H1 (cell line): ENCODE results near the gene FOXN4. TPM values are rescaled to one million over a fixed set of nuclear protein-coding genes. Genes with fewer than 3 reads are reported as not detected.

Source experiments
- CTCF ChIA-PET: fragments of 300-600 bp; sonication (Branson Sonifier 250); formaldehyde crosslinking; loops from one replicate; lab custom pipeline; 2021; ENCODE audit not compliant: partially characterized antibody; lab: Charles Lee
- POLR2A ChIA-PET: fragments of 300-600 bp; sonication (Branson Sonifier 250); formaldehyde crosslinking; loops from one replicate; lab custom pipeline; 2021; ENCODE audit warnings: inconsistent platforms; ENCODE audit not compliant: partially characterized antibody; lab: Charles Lee
- DNase-seq, 2 experiments: peaks; one replicate each; pipeline versions ENCODE4 v3.0.0 to v3.0.0-alpha.2; 2010 to 2022; ENCODE audit warnings: low spot score in 2 of 2, low read depth in 1 of 2, mixed read lengths in 1 of 2
- FAIRE-seq: peaks from 2 replicates; lab custom pipeline; 2011; peaks lifted over from hg19 to GRCh38; lab: Jason Lieb, UNC
- H2AFZ ChIP-seq: 2 replicates; pipeline ENCODE4 v1.8.1; 2012; ENCODE audit warnings: low read length, inconsistent platforms
- H2AK5ac ChIP-seq: 2 replicates; pipeline ENCODE4 v1.6.1; 2013; ENCODE audit warnings: low read depth, low read length
- H2BK120ac ChIP-seq: replicated peaks from 2 replicates; pipeline ENCODE3; 2013; ENCODE audit warnings: low read depth, low read length, inconsistent platforms
- H2BK12ac ChIP-seq: 2 replicates; pipeline ENCODE4 v1.6.1; 2013; ENCODE audit warnings: low read depth, low read length
- H2BK15ac ChIP-seq: 2 replicates; pipeline ENCODE4 v1.6.1; 2013; ENCODE audit warnings: low read length
- H2BK20ac ChIP-seq: 2 replicates; pipeline ENCODE4 v1.6.1; 2013; ENCODE audit warnings: low read length
- H2BK5ac ChIP-seq: 2 replicates; pipeline ENCODE4 v1.6.1; 2013; ENCODE audit warnings: low read depth, low read length
- H3K14ac ChIP-seq: 2 replicates; pipeline ENCODE4 v1.6.1; 2013; ENCODE audit warnings: inconsistent platforms; ENCODE audit not compliant: insufficient read length
- H3K18ac ChIP-seq: 2 replicates; pipeline ENCODE4 v1.6.1; 2013; ENCODE audit warnings: low read length; ENCODE audit errors: extremely low read depth
- H3K23ac ChIP-seq: 2 replicates; pipeline ENCODE4 v1.6.1; 2013; ENCODE audit warnings: inconsistent platforms; ENCODE audit not compliant: insufficient read length
- H3K23me2 ChIP-seq: 2 replicates; pipeline ENCODE4 v1.6.1; 2013; ENCODE audit warnings: low read depth, low read length
- H3K27ac ChIP-seq: 2 replicates; pipeline ENCODE4 v1.6.1; 2011; ENCODE audit warnings: low read depth, low read length, inconsistent platforms
- H3K27me3 ChIP-seq, 4 experiments: replicated peaks in 1 of 4; 1 replicate in 1 of 4; 2 replicates in 3 of 4; pipeline versions ENCODE4 v1.6.1 to v1.8.1; 2011 to 2013; ENCODE audit warnings: low read length in 3 of 4, mild to moderate bottlenecking in 3 of 4, inconsistent platforms in 2 of 4, mixed read lengths in 2 of 4, moderate library complexity in 1 of 4; ENCODE audit not compliant: control insufficient read depth in 3 of 4, insufficient read depth in 3 of 4; ENCODE audit errors: extremely low read depth in 1 of 4
- H3K36me3 ChIP-seq, 4 experiments: 2 replicates each; pipeline versions ENCODE4 v1.6.1 to v1.8.1; 2011 to 2013; ENCODE audit warnings: mild to moderate bottlenecking in 4 of 4, low read length in 3 of 4, moderate library complexity in 2 of 4, control low read depth in 1 of 4, inconsistent platforms in 1 of 4; ENCODE audit not compliant: insufficient read depth in 4 of 4, control insufficient read depth in 2 of 4
- H3K4ac ChIP-seq: replicated peaks from 2 replicates; pipeline ENCODE3; 2013; ENCODE audit warnings: low read length, low read depth, mixed read lengths, inconsistent platforms; ENCODE audit not compliant: insufficient read length
- H3K4me1 ChIP-seq, 4 experiments: replicated peaks in 1 of 4; 1 replicate in 1 of 4; 2 replicates in 3 of 4; pipeline versions ENCODE4 v1.6.1 to v1.8.1; 2011 to 2013; ENCODE audit warnings: low read length in 3 of 4, inconsistent platforms in 2 of 4, mixed read lengths in 1 of 4; ENCODE audit not compliant: insufficient read depth in 4 of 4, control insufficient read depth in 3 of 4
- H3K4me2 ChIP-seq, 2 experiments: 2 replicates each; pipeline versions ENCODE4 v1.6.1 to v1.8.1; 2011 to 2013; ENCODE audit warnings: low read depth in 2 of 2, low read length in 2 of 2, control low read depth in 1 of 2, inconsistent platforms in 1 of 2, mild to moderate bottlenecking in 1 of 2; ENCODE audit not compliant: insufficient read depth in 1 of 2
- H3K4me3 ChIP-seq, 4 experiments: fragments of 200-600, 300-600 bp in 1 of 4; sonication (generic), shearing (Covaris generic), sonication (Bioruptor Twin) in 1 of 4; 2 replicates each; pipeline versions ENCODE4 v1.5.1 to v1.8.1; 2011 to 2016; ENCODE audit warnings: low read length in 4 of 4, low read depth in 3 of 4, control low read depth in 2 of 4, inconsistent platforms in 2 of 4, mild to moderate bottlenecking in 2 of 4, mixed read lengths in 1 of 4, moderate library complexity in 1 of 4; ENCODE audit not compliant: insufficient read depth in 2 of 4; ENCODE audit errors: extremely low read depth in 1 of 4
- H3K56ac ChIP-seq: replicated peaks from 2 replicates; pipeline ENCODE3; 2013; ENCODE audit warnings: low read depth, mild to moderate bottlenecking, mixed read lengths, low read length, inconsistent platforms; ENCODE audit not compliant: insufficient read length
- H3K79me1 ChIP-seq: 2 replicates; pipeline ENCODE4 v1.6.1; 2013; ENCODE audit warnings: low read depth, low read length, control low read depth
- H3K79me2 ChIP-seq, 2 experiments: 2 replicates each; pipeline versions ENCODE4 v1.6.1 to v1.8.1; 2012 to 2013; ENCODE audit warnings: low read length in 2 of 2, mild to moderate bottlenecking in 2 of 2, inconsistent platforms in 1 of 2; ENCODE audit not compliant: insufficient read depth in 2 of 2, control insufficient read depth in 1 of 2
- H3K9ac ChIP-seq, 4 experiments: replicated peaks in 1 of 4; 1 replicate in 1 of 4; 2 replicates in 3 of 4; pipeline versions ENCODE4 v1.6.1 to v1.8.1; 2011 to 2013; ENCODE audit warnings: low read depth in 3 of 4, low read length in 3 of 4, control low read depth in 2 of 4, mild to moderate bottlenecking in 2 of 4, moderate library complexity in 2 of 4, inconsistent platforms in 1 of 4; ENCODE audit errors: extremely low read depth in 1 of 4
- H3K9me3 ChIP-seq, 2 experiments: 2 replicates each; pipeline versions ENCODE4 v1.6.1 to v1.8.1; 2012 to 2013; ENCODE audit warnings: mild to moderate bottlenecking in 2 of 2, moderate library complexity in 2 of 2, control low read depth in 1 of 2, inconsistent platforms in 1 of 2, low read depth in 1 of 2, low read length in 1 of 2, mixed read lengths in 1 of 2; ENCODE audit not compliant: insufficient read depth in 2 of 2
- H4K20me1 ChIP-seq, 2 experiments: replicated peaks in 1 of 2; 2 replicates each; pipeline versions ENCODE3 to v1.8.1; 2011 to 2013; ENCODE audit warnings: inconsistent platforms in 2 of 2, low read length in 2 of 2, mild to moderate bottlenecking in 1 of 2; ENCODE audit not compliant: insufficient read depth in 2 of 2, control insufficient read depth in 1 of 2
- H4K5ac ChIP-seq: 2 replicates; pipeline ENCODE4 v1.6.1; 2013; ENCODE audit warnings: low read length, low read depth, mixed read lengths, inconsistent platforms; ENCODE audit not compliant: insufficient read length
- H4K8ac ChIP-seq: 2 replicates; pipeline ENCODE4 v1.8.0; 2013; ENCODE audit warnings: mild to moderate bottlenecking, moderate library complexity, low read length, inconsistent platforms; ENCODE audit not compliant: insufficient read depth; ENCODE audit errors: extremely low read depth
- H4K91ac ChIP-seq: replicated peaks from 2 replicates; pipeline ENCODE3; 2013; ENCODE audit warnings: low read length, mixed read lengths, inconsistent platforms; ENCODE audit not compliant: insufficient read length
- GTF2F1 ChIP-seq: IDR thresholded peaks from 2 replicates; pipeline ENCODE4 v1.6.1; 2012; ENCODE audit warnings: low read depth, low read length, improper control_type of control experiment, borderline replicate concordance
- KDM4A ChIP-seq: IDR thresholded peaks from one replicate; pipeline ENCODE4 v1.7.1; 2012; ENCODE audit warnings: low read depth, mild to moderate bottlenecking, moderate library complexity, low read length, inconsistent platforms; ENCODE audit not compliant: severe bottlenecking
- SIN3A ChIP-seq, 2 experiments: IDR thresholded peaks in 1 of 2; conservative IDR thresholded peaks in 1 of 2; 2 replicates each; pipeline ENCODE4 v1.6.1; 2011 to 2012; ENCODE audit warnings: low read length in 2 of 2, improper control_type of control experiment in 1 of 2, low read depth in 1 of 2, mild to moderate bottlenecking in 1 of 2
- SP2 ChIP-seq: IDR thresholded peaks from 2 replicates; pipeline ENCODE4 v1.6.1; 2012; ENCODE audit warnings: mild to moderate bottlenecking, low read length, inconsistent platforms
- TBP ChIP-seq: IDR thresholded peaks from 2 replicates; pipeline ENCODE4 v1.6.1; 2011; ENCODE audit warnings: low read depth, low read length, improper control_type of control experiment
- TEAD4 ChIP-seq: IDR thresholded peaks from 2 replicates; pipeline ENCODE4 v1.6.1; 2012; ENCODE audit warnings: low read depth, low read length, inconsistent platforms, mixed read lengths
- WGBS, 2 experiments: shearing (Covaris generic) in 1 of 2; methylation state at CpG; one replicate each; pipeline versions ENCODE4 v1.1.6 to v1.1.7; 2013 to 2015; ENCODE audit warnings: low lambda C conversion rate in 2 of 2, mixed read lengths in 2 of 2, inconsistent platforms in 1 of 2, low coverage in 1 of 2, missing lambda C conversion rate in 1 of 2; ENCODE audit not compliant: insufficient replicate concordance in 2 of 2, insufficient coverage in 1 of 2, insufficient read length in 1 of 2; ENCODE audit errors: extremely low coverage in 1 of 2, missing lambda C conversion rate in 1 of 2; 5-methylcytosine and 5-hydroxymethylcytosine counted together
- polyA plus RNA-seq, 7 experiments: library from polyadenylated mRNA; depleted of rRNA in 3 of 7; stranded (reverse) in 5 of 7; unstranded in 2 of 7; fragments of >200 nt in 5 of 7; fragments of 200-250 nt in 2 of 7; gene quantifications; 1 replicate in 5 of 7; 2 replicates in 1 of 7; 4 replicates in 1 of 7; pipeline versions ENCODE4 v1.2.1 to v1.2.3, GENCODE V29; 2011 to 2013; ENCODE audit warnings: missing spikeins in 2 of 7, mixed read lengths in 2 of 7
- total RNA-seq: library from RNA; stranded (reverse); fragmentation: NEBNext Ultra II Directional; extraction: Animal tissue kit (Norgen Biotek cat#: 25700); gene quantifications from 2 replicates; pipeline ENCODE4 v1.2.1, GENCODE V29; 2021
- TF ChIP-seq, protein P1 (sequence below), 3 experiments: IDR thresholded peaks; 1 replicate in 2 of 3; 2 replicates in 1 of 3; pipeline versions ENCODE4 v1.5.1 to v1.6.1; 2011; ENCODE audit warnings: low read length in 3 of 3, mild to moderate bottlenecking in 3 of 3, inconsistent platforms in 2 of 3, low read depth in 1 of 3, moderate library complexity in 1 of 3; ENCODE audit not compliant: insufficient read depth in 1 of 3; ENCODE audit errors: control extremely low read depth in 1 of 3
- TF ChIP-seq, protein P2 (sequence below): IDR thresholded peaks from 2 replicates; pipeline ENCODE4 v1.6.1; 2012; ENCODE audit warnings: low read length, inconsistent platforms
- TF ChIP-seq, protein P3 (sequence below): IDR thresholded peaks from 2 replicates; pipeline ENCODE4 v1.6.1; 2011; ENCODE audit warnings: low read depth, mild to moderate bottlenecking, low read length; ENCODE audit not compliant: insufficient read depth

Gene FOXN4
- total and polyA plus RNA-seq, 2 of the 8 experiments (the other 6 are each of a cell fraction or from before 2014, with no cell fraction given) = 0.26 to 0.29 TPM

DNA sequence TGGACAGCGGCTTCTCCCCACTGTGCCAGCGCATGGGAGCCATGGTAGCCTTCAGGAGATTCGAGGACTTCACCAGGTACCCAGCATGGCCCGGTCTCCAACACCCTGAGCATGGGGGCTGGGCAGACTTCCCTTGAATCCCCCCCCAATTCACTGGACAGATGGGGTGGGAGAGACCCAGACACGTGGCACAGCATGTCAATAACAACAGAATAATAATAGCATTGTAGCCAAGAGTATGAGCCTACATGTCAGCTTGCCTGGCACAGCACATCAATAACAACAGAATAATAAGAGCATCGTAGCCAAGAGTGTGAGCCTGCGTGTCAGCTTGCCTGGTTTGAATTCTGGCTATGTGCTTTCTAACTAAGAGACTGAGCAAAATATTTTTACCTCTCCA, 76.4 kb downstream of the FOXN4 start:
- Histone ChIP-seq H3K9ac (no peak overlapping the region), H3K4ac (no peak overlapping the region), H2BK5ac (no peak overlapping the region), H3K23me2 (no peaks in the 10 kb centered on the region), H3K18ac (no peak overlapping the region), H4K8ac (no peak overlapping the region; the same call in 1 of the 2 replicates), H2BK20ac (no peak overlapping the region), H3K27ac (no peak overlapping the region), H3K14ac (no peak overlapping the region), H2BK15ac (no peak overlapping the region), H4K91ac (no peak overlapping the region), H2BK12ac (no peak overlapping the region), H3K79me2 (no peaks in the 10 kb centered on the region), H2BK120ac (no peak overlapping the region), H4K5ac (no peak overlapping the region), H3K79me1 (no peaks in the 10 kb centered on the region), H4K20me1 (no peaks in the 10 kb centered on the region), H3K4me3 (no peak overlapping the region), H3K36me3 (peaks cover 0 to 3% (median 0%) of the 10 kb centered on the region in 4 experiments; a peak in 1 of 8 replicates), H2AFZ (no peak overlapping the region), H3K4me2 (no peak overlapping the region), H3K9me3 (no peaks in the 10 kb centered on the region), H3K56ac (no peak overlapping the region), H3K27me3 (no peaks in the 10 kb centered on the region), H2AK5ac (no peak overlapping the region), H3K4me1 (no peaks in the 10 kb centered on the region), H3K23ac (no peak overlapping the region)
- WGBS, 2 experiments = 92% methylated on average over 7 of the region's 7 CpGs; no CpG with 5 or more reads in 1 of the 2 experiments
- ChIA-PET CTCF (interaction anchor here (0.7 to 1.3 kb wide), 4 partner anchors 30 to 700 kb away, joined by 3 to 5 read pairs (median 3); no protein-coding TSS in a partner anchor), POLR2A (no interaction called here)
- FAIRE-seq = no peak
- no peak for DNase-seq
- TF ChIP-seq, protein P1, sequence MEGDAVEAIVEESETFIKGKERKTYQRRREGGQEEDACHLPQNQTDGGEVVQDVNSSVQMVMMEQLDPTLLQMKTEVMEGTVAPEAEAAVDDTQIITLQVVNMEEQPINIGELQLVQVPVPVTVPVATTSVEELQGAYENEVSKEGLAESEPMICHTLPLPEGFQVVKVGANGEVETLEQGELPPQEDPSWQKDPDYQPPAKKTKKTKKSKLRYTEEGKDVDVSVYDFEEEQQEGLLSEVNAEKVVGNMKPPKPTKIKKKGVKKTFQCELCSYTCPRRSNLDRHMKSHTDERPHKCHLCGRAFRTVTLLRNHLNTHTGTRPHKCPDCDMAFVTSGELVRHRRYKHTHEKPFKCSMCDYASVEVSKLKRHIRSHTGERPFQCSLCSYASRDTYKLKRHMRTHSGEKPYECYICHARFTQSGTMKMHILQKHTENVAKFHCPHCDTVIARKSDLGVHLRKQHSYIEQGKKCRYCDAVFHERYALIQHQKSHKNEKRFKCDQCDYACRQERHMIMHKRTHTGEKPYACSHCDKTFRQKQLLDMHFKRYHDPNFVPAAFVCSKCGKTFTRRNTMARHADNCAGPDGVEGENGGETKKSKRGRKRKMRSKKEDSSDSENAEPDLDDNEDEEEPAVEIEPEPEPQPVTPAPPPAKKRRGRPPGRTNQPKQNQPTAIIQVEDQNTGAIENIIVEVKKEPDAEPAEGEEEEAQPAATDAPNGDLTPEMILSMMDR (IDR thresholded peaks at IDR 0.05; ENCODE audit: control extremely low read depth in 1 of 3, insufficient read depth in 1 of 3, low read depth in 1 of 3, low read length in 3 of 3) = no peak
- TF ChIP-seq TEAD4 (no peak), KDM4A (no peak), TBP (no peak), SP2 (no peak), SIN3A (conservative IDR thresholded peaks at IDR 0.05 in 1 of 2, IDR thresholded peaks at IDR 0.05 in 1 of 2; ENCODE audit: low read depth in 1 of 2, low read length in 2 of 2) (no peak), GTF2F1 (no peak)
- TF ChIP-seq, protein P2, sequence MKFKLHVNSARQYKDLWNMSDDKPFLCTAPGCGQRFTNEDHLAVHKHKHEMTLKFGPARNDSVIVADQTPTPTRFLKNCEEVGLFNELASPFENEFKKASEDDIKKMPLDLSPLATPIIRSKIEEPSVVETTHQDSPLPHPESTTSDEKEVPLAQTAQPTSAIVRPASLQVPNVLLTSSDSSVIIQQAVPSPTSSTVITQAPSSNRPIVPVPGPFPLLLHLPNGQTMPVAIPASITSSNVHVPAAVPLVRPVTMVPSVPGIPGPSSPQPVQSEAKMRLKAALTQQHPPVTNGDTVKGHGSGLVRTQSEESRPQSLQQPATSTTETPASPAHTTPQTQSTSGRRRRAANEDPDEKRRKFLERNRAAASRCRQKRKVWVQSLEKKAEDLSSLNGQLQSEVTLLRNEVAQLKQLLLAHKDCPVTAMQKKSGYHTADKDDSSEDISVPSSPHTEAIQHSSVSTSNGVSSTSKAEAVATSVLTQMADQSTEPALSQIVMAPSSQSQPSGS = no peak
- TF ChIP-seq, protein P3, sequence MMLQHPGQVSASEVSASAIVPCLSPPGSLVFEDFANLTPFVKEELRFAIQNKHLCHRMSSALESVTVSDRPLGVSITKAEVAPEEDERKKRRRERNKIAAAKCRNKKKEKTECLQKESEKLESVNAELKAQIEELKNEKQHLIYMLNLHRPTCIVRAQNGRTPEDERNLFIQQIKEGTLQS = no peak
